GOT3 (cell line): ENCODE results near the gene MYH13.
"Not testable (repeated sequence)": the region's sequence is repeated elsewhere in the genome, so short reads cannot be mapped to it uniquely, and the experiment has no call there.

Experiments used
- DNase-seq: peaks from one replicate; lab custom pipeline; 2025; ENCODE audit warnings: mixed read lengths; lab: John Stamatoyannopoulos, UW

Gene MYH13

GRCh38 chr17:10304758-10305300, 68.0 kb downstream of the MYH13 start:
- no peak for DNase-seq

- no peak for DNase-seq
Measured at GRCh38 chr17:10297691-10298090, 75.1 kb downstream of the MYH13 start.

GRCh38 chr17:10295728-10296343, 77.0 kb downstream of the MYH13 start:
- DNase-seq: no peak

GRCh38 chr17:10294180-10294579, 78.6 kb downstream of the MYH13 start:
- DNase-seq: no peak

- no peak for DNase-seq
Measured at GRCh38 chr17:10292057-10292937, 80.5 kb downstream of the MYH13 start.

GRCh38 chr17:10291576-10291975, 81.2 kb downstream of the MYH13 start:
- DNase-seq: not testable (repeated sequence)

GRCh38 chr17:10290041-10290440, 82.8 kb downstream of the MYH13 start:
- no peak for DNase-seq

- DNase-seq: no peak
Measured at GRCh38 chr17:10286324-10286723, 86.5 kb downstream of the MYH13 start.

GRCh38 chr17:10285896-10286295, 86.9 kb downstream of the MYH13 start:
- no peak for DNase-seq

GRCh38 chr17:10280068-10280467, 92.7 kb downstream of the MYH13 start:
- DNase-seq: no peak

GRCh38 chr17:10278218-10278617, 94.6 kb downstream of the MYH13 start:
- no peak for DNase-seq

- no peak for DNase-seq
Measured at GRCh38 chr17:10276436-10276835, 96.4 kb downstream of the MYH13 start.

- no peak for DNase-seq
Measured at GRCh38 chr17:10275418-10275817, 97.4 kb downstream of the MYH13 start.

GRCh38 chr17:10271106-10271562, 101.7 kb downstream of the MYH13 start:
- DNase-seq: no peak

GRCh38 chr17:10270258-10270657, 102.5 kb downstream of the MYH13 start:
- no peak for DNase-seq

GRCh38 chr17:10268005-10268404, 104.8 kb downstream of the MYH13 start:
- DNase-seq: no peak

GRCh38 chr17:10266296-10266876, 106.4 kb downstream of the MYH13 start:
- DNase-seq: no peak

- DNase-seq: no peak
Measured at GRCh38 chr17:10265100-10265810, 107.6 kb downstream of the MYH13 start.

GRCh38 chr17:10264051-10264450, 108.8 kb downstream of the MYH13 start:
- DNase-seq: no peak

- DNase-seq: no peak
Measured at GRCh38 chr17:10262451-10262850, 110.4 kb downstream of the MYH13 start.

- DNase-seq: no peak
Measured at GRCh38 chr17:10261098-10261497, 111.7 kb downstream of the MYH13 start.
